GM21515 (cell line): Measurements from ENCODE around the gene EPN1.
A peak's percentile ranks its signal among the peaks of the same experiment; 100 is the strongest.

Source experiments
- ATAC-seq: cut with Tn5 transposase; IDR thresholded peaks from one replicate; pipeline ENCODE4 v1.9.1; 2021; ENCODE audit not compliant: unreplicated experiment

Gene EPN1

GRCh38 chr19:55677572-55678028, 2.6 kb downstream of the EPN1 start:
- no peak for ATAC-seq

DNA sequence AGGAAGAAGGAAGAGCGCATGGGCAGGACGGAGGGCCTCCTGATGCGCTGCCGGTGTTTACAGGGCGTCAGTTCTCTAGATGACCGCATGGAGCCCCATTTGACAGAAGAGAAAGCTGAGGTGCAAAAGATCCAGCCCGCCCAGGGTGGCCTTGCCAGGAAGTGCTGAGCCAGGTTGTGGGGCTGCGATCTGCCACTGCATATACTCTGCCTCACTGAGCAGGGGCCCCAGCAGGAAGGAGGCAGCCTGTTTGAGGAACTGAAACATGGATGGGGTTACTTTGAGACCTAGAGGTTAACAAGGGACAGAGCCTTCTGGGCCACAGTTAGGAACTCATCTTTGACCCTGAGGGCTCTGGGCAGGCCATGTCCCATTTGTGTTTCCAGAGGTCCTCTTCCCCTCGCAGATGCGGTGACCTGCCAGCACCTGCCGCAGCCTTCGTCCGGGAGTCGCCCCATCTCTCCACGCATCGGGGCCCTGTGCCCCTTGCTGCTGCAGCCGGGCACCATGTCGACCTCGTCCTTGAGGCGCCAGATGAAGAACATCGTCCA, 3.2 kb downstream of the EPN1 start:
- ATAC-seq: peak; percentile 66

DNA sequence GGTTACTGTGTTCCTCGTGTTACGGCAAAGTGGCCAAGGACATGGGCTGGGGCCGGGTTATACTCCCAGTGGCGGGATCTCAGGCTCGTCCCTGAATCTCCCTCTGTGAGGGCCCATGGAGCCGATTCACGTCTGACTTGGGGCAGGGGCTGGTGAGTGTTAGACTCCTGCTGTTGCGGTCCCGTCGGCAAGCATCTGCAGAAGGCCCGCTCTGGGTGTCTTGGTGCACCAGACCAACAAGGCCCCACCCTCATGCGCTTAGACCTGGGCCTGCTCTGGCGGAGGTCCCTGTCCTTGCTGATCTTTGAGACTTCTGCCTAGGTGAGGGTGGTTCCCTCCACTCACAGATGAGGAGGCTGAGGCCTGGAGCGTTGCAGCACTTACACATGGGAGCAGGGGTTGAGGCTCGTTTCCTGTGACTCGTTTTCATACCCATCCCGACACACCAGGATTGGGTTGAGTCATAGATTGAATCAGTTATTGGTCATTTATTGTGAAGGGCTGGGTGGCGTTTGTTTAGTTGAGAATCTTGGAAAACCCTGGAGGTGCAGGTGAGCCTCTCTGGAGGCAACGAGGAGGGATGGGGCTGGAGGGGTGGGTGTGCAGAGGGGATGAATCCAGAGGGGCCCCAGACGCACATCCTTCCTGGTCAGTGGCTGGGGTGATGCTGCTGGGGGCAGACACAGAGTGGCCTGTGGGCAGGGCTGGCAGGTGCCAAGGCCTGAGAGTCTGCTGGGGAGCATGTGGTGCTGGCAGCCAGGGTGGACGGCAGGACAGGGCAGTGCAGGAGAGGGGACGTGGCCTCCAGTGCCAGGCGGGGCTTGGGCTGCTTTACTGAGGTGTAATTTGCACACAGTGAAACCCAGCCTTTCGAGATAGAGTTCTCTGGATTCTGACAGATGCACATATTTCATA, 4.6 kb downstream of the EPN1 start:
- no peak for ATAC-seq

DNA sequence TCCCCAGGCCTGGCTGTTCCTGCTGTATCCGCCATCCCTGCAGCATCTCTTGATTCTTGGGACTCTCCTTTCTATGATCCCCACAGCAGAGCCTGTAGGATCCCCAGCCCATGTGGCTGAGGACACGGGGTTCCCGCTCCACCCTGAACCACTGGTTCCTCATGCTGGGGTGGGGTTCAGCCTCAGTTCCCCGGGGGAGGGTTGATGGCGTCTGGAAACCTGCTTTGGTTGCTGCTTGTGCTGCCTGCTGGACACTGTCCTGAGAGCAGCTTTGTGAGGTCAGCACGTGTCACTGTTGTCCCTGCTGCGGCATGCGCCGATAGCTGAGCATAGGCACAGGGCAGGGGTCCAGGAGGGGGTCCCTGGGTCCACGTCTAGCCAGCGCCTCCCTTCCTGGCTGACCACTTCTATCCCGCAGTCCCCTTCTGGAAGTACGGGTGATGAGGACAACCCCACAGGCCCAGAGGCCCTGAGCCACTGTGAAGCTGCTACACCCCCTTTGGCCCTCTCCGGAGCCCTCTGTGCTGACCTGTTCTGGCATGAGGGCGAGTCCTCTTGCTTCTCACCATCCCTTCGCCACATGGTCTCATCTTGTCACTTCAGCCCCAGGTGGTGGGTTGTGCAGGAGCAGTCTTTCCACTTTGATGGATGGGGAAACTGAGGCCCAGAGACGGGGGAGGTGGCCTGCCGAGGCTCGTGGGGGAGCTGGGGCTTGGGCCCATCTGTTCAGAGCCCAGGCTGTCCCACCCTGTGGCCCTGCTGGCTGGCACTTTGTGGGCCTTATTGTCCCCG, 5.5 kb downstream of the EPN1 start:
- no peak for ATAC-seq

DNA sequence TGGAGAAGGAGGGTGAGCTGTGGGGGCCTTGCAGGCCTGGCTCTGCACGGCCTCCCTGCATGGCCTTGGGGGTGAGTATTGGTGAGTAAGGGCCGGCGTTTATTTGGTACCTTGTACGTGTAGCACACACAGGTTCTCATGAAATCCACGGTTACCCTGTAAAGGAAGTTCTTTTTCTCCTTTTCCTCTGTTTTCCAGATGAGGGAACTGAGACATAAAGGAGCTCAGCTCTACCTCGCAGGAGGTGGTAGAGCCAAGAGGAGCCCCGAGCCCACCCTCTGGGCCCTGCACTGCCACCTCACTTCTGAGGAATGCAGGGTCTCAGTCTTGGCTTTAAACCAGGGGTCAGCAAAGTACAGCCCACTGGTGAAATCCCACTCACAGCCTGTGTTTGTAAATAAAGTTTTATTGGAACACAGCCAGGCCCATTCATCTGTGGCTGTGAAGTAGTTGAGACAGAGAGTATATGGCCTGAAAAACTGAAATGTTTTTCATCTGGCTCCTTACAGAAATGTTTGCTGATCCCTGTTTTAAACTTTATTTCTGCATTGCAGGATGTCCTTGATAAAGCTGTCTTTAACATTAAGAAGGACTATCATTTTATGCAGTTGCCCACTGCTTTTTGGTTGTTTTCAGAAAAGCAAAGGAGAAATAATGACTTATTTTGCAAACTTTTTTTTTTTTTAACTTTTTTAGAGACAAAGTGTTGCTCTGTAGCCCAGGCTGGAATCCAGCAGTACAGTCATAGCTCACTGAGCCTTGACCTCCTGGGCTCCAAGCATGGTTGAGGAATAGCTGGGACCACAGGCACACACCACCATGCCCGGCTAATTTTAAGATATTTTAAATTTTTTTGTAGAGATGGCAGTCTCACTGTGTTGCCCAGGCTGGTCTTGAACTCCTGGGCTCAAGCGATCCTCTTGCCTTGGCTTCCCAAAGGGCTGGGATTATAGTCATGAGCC, 6.4 kb downstream of the EPN1 start:
- ATAC-seq: no peak

DNA sequence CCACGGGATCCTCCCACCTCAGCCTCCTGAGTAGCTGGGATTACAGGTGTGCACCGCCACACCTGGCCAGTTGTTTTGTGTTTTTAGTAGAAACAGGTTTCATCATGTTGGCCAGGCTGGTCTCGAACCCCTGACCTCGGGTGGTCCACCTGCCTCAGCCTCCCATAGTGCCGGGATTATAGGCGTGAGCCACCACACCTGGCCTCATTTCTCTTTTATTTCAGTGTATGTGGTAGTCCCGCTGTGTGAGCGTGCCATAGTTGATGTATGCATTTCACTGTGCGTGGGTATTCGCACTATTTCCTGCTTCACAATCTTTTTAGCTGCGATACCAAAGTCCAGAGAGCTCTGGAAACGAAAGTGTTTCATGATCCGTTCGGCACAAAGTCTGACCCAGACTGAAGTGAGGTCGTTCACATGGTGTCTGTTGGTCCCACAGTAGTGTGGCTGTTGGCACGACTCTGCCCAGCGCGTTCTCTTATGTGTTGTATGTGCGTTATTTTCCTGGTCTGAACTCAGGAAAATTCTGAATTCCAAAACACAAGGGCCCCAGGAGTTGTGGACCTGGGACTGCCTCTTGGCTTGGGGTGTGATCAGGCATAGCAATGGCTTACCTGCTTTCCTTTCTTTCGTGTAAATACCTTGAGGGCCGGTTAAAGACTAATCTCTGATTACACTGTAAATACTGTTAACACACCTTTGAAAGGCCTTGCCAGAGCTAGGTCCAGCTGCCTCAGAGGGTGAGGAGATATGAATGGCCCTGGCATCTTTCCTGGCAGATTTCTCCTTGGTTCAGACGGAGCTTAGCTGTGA, 8.6 kb downstream of the EPN1 start:
- ATAC-seq: no peak

DNA sequence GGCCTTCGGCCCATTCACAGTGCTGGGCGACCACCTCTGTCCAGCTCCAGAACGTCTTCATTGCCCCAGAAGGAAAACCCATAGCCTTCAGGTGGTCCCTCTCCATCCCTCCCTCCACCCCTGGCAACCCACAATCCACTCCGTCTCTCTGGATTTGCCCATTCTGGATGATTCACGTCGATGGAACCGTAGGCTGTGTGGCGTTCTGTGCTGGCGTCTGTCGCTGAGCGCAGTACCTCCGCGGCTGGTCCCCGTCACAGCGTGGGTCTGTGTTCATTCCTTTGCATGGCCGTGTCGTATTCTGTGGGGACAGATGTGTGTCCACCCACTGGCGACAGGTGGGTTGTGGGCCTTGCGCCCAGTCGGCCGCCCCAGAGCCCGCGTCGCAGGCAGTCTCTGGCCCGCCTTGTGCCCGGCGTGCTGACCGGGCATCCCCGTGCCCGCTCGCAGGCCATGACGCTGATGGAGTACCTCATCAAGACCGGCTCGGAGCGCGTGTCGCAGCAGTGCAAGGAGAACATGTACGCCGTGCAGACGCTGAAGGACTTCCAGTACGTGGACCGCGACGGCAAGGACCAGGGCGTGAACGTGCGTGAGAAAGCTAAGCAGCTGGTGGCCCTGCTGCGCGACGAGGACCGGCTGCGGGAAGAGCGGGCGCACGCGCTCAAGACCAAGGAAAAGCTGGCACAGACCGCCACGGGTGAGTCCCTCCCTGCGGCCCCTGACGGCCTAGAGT, 10.1 kb downstream of the EPN1 start:
- no peak for ATAC-seq

GRCh38 chr19:55685776-55686175, 10.8 kb downstream of the EPN1 start:
- no peak for ATAC-seq

DNA sequence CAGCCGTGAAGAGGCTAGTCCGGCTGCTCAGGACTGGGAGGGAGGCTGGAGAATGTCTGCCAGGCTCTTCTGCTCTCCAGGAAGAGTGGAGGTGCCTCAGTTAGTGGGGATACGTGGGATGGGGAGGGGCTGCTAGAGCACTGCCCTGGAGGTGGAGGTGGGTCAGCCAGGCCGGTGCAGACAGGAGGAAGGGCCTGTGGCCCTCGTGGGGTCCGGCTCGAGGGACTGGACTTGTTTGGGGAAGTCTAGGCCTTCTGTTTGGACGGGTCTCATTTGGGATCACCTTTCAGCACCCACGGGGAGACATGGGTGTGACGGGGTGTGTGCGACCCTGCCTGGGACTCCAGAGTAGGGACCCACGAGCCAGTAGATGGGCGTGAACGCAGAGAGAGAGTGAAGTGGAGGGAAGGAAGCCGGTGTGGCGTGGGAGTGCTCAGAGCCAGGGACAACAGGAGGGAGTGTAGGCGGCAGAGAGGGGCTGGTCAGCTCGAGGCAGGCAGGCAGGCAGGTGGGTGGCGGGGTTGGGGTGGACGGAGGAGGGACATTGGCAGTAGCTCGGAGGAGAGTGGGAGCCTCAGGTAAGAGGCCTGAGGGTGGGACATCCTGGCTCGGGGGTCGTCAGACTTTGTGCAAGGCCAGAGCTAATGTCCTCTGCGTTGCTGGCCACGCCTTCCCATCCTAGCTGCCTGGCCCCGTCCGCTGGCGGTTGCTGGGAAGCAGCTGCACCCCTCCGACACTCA, 11.5 kb downstream of the EPN1 start:
- no peak for ATAC-seq

DNA sequence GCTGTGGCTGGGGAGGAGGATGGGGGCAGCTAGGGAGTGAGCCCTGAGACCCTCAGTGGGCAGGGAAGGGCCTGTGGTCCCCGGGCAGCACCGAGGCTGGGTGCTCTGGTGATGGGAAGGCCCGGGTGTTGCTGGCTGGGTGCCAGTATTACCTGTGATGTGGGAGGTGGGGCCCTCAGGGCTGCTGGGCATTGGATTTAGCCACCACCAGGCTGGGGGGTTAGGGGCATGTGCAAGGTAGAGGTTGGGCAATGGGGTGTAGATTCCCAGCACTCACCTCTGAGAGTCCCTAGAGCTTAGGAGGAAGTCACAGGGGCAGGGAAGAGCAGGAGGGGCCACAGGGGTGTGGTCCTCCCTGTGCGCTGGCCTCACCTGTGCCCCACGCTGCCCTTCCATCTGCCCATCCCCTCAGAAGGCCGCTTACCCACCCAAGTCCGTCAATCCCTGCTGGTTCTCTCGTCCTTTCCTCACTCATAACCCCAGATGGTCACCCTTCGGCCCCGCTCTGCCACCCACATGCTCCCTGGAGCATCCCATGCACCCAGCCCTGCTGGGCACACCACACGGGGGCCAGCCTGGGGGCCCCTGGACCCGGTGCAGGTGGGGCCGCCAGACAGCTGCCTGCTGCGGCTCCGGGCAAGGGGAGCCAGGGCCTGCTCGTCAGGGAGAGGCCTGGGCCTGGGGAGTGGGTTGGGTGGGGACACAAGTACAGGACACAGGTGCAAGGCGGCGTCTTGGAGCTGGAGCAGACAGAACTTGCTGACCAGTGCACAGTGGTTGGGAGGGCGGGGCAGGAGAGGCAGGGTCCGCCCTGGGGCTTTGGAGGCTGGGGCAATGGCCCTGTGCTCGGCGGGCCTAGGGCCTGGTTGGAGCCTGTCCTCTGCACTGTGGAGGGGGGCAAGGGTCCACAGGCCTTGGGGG, 12.5 kb downstream of the EPN1 start:
- ATAC-seq: no peak

- ATAC-seq: no peak
Observed at GRCh38 chr19:55688422-55689218, 13.6 kb downstream of the EPN1 start.

- no peak for ATAC-seq
Observed at GRCh38 chr19:55689411-55690108, 14.5 kb downstream of the EPN1 start.

DNA sequence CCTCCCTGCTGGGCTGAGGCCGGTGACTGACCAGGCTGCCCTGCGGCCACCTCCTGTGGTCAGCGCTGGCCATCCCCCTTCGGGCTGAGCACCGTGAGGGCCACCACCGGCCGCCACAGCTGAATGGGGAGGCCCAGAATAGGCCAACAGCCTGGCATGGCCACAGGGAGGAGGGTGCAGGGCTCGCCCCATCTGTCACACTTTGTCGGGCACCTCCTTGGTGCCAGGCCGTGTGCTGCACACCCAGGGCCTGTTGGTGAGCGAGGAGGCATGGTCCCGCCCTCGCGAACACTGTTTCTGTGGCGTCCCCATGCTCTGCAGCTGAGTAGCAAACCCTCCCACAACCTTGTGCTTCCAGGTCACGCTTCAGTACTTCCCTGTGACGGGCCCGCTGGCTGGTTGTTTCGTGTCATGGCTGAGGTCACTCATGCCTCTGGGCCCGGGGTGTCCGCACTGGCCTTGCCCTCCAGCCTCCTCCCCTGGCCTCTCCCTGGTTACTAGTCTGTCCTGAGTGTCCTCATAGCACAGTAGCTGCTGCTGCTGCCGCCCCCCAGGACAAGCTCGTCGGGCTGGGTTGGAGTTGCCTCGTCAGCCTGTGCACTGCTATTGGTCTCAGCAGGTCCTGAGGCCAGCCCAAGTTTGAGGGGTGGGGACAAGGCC, 15.2 kb downstream of the EPN1 start:
- no peak for ATAC-seq

DNA sequence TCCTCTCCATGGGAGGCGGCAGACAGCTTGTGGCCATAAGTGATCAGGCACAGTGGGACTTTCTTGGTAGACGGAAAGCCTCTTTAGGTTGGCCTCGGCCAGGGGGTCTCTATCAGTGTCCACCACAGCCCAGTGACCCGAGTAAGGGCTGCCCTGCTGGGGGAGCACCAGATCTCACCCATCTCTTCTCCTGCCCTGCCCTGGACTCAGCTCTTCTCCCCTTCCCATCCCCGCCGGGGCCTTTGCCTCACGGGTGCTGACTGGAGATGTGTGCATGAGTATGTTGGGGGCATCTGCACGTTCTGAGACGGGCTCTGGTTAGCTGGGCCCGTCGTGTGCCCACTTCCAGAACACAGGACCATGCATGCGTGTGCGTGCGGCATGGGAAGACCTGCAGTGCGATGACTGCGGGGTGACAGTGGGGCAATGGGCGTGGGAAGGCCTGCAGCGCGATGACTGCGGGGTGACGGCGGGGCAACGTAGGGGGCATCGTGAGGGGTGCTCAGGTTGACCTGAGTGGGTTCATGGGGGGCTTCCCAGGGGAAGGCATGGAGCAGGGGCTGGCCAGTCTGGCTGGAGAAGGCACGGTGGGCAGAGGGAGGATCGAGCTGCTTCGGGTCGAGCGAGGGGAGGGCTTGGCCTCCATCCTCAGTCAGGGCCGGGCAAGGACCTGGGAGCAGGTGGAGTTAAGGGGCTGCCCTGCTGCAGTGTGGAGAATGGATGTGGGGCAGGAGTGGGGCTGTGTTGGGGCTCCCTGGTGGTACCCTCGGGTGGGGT, 15.9 kb downstream of the EPN1 start:
- ATAC-seq: no peak
